Neural progenitor cell (in vitro differentiated cells): ENCODE results near the gene NIPAL3. TPM values are rescaled to one million over a fixed set of nuclear protein-coding genes. Genes with fewer than 3 reads are reported as not detected.

ENCODE experiments used
- DNase-seq: peaks from one replicate; pipeline ENCODE4 v3.0.0-alpha.2; 2016; ENCODE audit warnings: low spot score
- H2AFZ ChIP-seq: fragments of 200-600 bp; sonication (generic); replicated peaks from 2 replicates; pipeline ENCODE4 v1.6.1; 2016; ENCODE audit warnings: antibody characterized with exemption
- H3F3A ChIP-seq: fragments of 200-600 bp; sonication (generic); 2 replicates; pipeline ENCODE4 v1.6.1; 2016; ENCODE audit warnings: antibody characterized with exemption, low read depth
- H3K27ac ChIP-seq: fragments of 200-600 bp; sonication (generic); 2 replicates; pipeline ENCODE4 v1.5.1; 2016; ENCODE audit warnings: mild to moderate bottlenecking
- H3K27me3 ChIP-seq: fragments of 200-600 bp; sonication (generic); 2 replicates; pipeline ENCODE4 v1.6.1; 2016; ENCODE audit warnings: mild to moderate bottlenecking, moderate library complexity
- H3K36me3 ChIP-seq: fragments of 200-600 bp; sonication (generic); 2 replicates; pipeline ENCODE4 v1.5.1; 2016
- H3K4me1 ChIP-seq: fragments of 200-600 bp; sonication (generic); 2 replicates; pipeline ENCODE4 v1.6.1; 2016; ENCODE audit warnings: mixed run types
- H3K4me2 ChIP-seq: fragments of 200-600 bp; sonication (generic); 2 replicates; pipeline ENCODE4 v1.6.1; 2016
- H3K4me3 ChIP-seq: fragments of 200-600 bp; sonication (generic); 2 replicates; pipeline ENCODE4 v1.5.1; 2016
- H3K79me2 ChIP-seq: fragments of 200-600 bp; sonication (generic); 2 replicates; pipeline ENCODE4 v1.6.1; 2016; ENCODE audit warnings: low read depth
- H3K9ac ChIP-seq: fragments of 200-600 bp; sonication (generic); 2 replicates; pipeline ENCODE4 v1.6.1; 2016
- H3K9me3 ChIP-seq: fragments of 200-600 bp; sonication (generic); 2 replicates; pipeline ENCODE4 v1.5.1; 2016; ENCODE audit warnings: low read depth
- H4K20me1 ChIP-seq: fragments of 200-600 bp; sonication (generic); 2 replicates; pipeline ENCODE4 v1.6.1; 2016; ENCODE audit warnings: low read depth
- H3K27ac Mint-ChIP-seq: 3 replicates; pipeline ENCODE4 v1.8.0; 2021; ENCODE audit warnings: mixed read lengths
- H3K27me3 Mint-ChIP-seq: 2 replicates; pipeline ENCODE4 v1.8.0; 2022; ENCODE audit warnings: low read depth, mild to moderate bottlenecking, inconsistent platforms, moderate library complexity, mixed read lengths; ENCODE audit not compliant: insufficient read depth
- H3K36me3 Mint-ChIP-seq: 3 replicates; pipeline ENCODE4 v1.8.0; 2021; ENCODE audit warnings: mixed read lengths
- H3K4me1 Mint-ChIP-seq: 3 replicates; pipeline ENCODE4 v1.8.0; 2021; ENCODE audit warnings: mixed read lengths
- H3K4me3 Mint-ChIP-seq: 3 replicates; pipeline ENCODE4 v1.8.0; 2021; ENCODE audit warnings: mild to moderate bottlenecking, moderate library complexity, mixed read lengths
- H3K9me3 Mint-ChIP-seq: 3 replicates; pipeline ENCODE4 v1.8.0; 2020; ENCODE audit warnings: mixed read lengths
- CTCF ChIP-seq: fragments of 200-600 bp; sonication (generic); IDR thresholded peaks from 2 replicates; pipeline ENCODE4 v1.5.1; 2017; ENCODE audit warnings: antibody characterized with exemption, mild to moderate bottlenecking
- EZH2 ChIP-seq: fragments of 200-600 bp; sonication (generic); IDR thresholded peaks from 2 replicates; pipeline ENCODE4 v1.6.1; 2017; ENCODE audit warnings: antibody characterized with exemption, mild to moderate bottlenecking, moderate library complexity
- EZH2phosphoT487 ChIP-seq: fragments of 200-600 bp; sonication (generic); IDR thresholded peaks from 2 replicates; pipeline ENCODE4 v1.6.1; 2017; ENCODE audit warnings: antibody characterized with exemption
- total RNA-seq: library from RNA; depleted of rRNA; stranded (reverse); fragments of >200 nt; gene quantifications from 2 replicates; pipeline ENCODE4 v1.2.3, GENCODE V29; 2015; ENCODE audit warnings: low replicate concordance

The NIPAL3 gene
- total RNA-seq, 1 donor from 2014 or later: 6.9 TPM

DNA sequence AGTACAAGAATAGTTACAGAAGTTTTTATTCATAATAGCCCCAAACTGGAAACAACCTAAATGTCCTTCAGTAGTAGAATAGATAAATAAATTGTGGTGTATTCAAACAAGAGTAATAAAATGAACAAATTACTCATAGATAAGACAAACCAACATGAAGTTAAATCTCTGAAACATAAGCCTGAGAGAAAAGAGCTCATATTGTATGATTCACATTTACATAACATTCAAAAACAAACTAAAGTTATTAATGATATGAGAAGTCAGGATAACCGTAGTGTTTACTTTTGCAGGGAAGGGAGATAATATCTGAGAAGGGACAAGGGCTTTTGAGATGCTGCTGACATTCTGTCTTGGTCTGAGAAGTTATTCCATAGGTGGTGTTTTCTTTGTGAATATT is 15.5 kb upstream of the NIPAL3 start:
- H3K4me1 Mint-ChIP-seq: no peaks in the 10 kb centered on the region
- Histone ChIP-seq H3K9me3 (no peaks in the 10 kb centered on the region), H3K4me1 (no peaks in the 10 kb centered on the region), H3K27me3 (no peaks in the 10 kb centered on the region), H3F3A (peaks cover 7% of the 10 kb centered on the region), H3K79me2 (no peaks in the 10 kb centered on the region), H3K36me3 (no peaks in the 10 kb centered on the region), H3K4me3 (no peak overlapping the region), H3K27ac (no peak overlapping the region), H2AFZ (no peak overlapping the region), H3K9ac (no peak overlapping the region), H4K20me1 (no peaks in the 10 kb centered on the region), H3K4me2 (no peak overlapping the region)
- no peaks in the 10 kb centered on the region for H3K9me3 Mint-ChIP-seq
- no peak for DNase-seq
- H3K27me3 Mint-ChIP-seq: no peaks in the 10 kb centered on the region
- peaks cover 5% of the 10 kb centered on the region for H3K36me3 Mint-ChIP-seq
- H3K4me3 Mint-ChIP-seq: no peak overlapping the region
- no peak overlapping the region for H3K27ac Mint-ChIP-seq
- TF ChIP-seq CTCF (no peak), EZH2 (no peak), EZH2phosphoT487 (no peak)

GRCh38 chr1:24403806-24404205 is 11.8 kb upstream of the NIPAL3 start:
- no peaks in the 10 kb centered on the region for H3K36me3 ChIP-seq
- TF ChIP-seq EZH2 (no peak), EZH2phosphoT487 (no peak), CTCF (no peak)
- H2AFZ ChIP-seq: no peak overlapping the region
- peaks cover 7% of the 10 kb centered on the region for H3F3A ChIP-seq
- Mint-ChIP-seq H3K9me3 (peaks cover 3% of the 10 kb centered on the region), H3K36me3 (peaks cover 3% of the 10 kb centered on the region), H3K27me3 (no peaks in the 10 kb centered on the region), H3K27ac (no peak overlapping the region), H3K4me3 (no peak overlapping the region), H3K4me1 (no peaks in the 10 kb centered on the region)
- no peak overlapping the region for H3K4me2 ChIP-seq
- H3K9ac ChIP-seq: no peak overlapping the region
- no peaks in the 10 kb centered on the region for H3K79me2 ChIP-seq
- H3K27me3 ChIP-seq: no peaks in the 10 kb centered on the region
- no peak for DNase-seq
- no peaks in the 10 kb centered on the region for H3K9me3 ChIP-seq
- H4K20me1 ChIP-seq: no peaks in the 10 kb centered on the region
- H3K4me3 ChIP-seq: no peak overlapping the region
- no peak overlapping the region for H3K27ac ChIP-seq
- no peaks in the 10 kb centered on the region for H3K4me1 ChIP-seq

DNA sequence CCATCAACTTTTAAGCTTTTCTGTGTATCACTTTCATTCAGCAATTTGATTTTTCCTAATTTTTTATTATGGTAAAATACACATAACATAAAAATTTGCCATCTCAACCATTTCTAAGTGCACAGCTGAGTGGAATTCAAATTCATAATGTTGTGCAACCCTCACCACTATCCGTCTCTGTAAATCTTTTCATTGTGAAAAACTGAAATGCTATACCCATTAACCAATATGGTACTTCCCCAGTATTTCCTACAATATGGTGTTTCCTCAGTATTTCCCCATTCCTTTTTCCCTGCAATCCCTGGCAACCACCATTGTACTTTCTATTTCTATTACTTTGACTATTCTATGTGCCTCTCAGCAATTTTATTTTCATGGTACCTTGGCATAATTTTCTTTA is 8.8 kb upstream of the NIPAL3 start:
- Mint-ChIP-seq H3K4me1 (no peaks in the 10 kb centered on the region), H3K27me3 (no peaks in the 10 kb centered on the region), H3K4me3 (no peak overlapping the region), H3K9me3 (peaks cover 3% of the 10 kb centered on the region), H3K36me3 (no peaks in the 10 kb centered on the region), H3K27ac (no peak overlapping the region)
- Histone ChIP-seq H3F3A (no peaks in the 10 kb centered on the region), H2AFZ (no peak overlapping the region), H3K9ac (no peak overlapping the region), H3K4me3 (no peak overlapping the region), H3K27me3 (no peaks in the 10 kb centered on the region), H3K27ac (no peak overlapping the region), H3K79me2 (no peaks in the 10 kb centered on the region), H3K4me2 (no peak overlapping the region), H4K20me1 (no peaks in the 10 kb centered on the region), H3K9me3 (no peaks in the 10 kb centered on the region), H3K36me3 (no peaks in the 10 kb centered on the region), H3K4me1 (no peaks in the 10 kb centered on the region)
- TF ChIP-seq EZH2: no peak
- no peak for TF ChIP-seq CTCF
- no peak for TF ChIP-seq EZH2phosphoT487
- DNase-seq: no peak
